ENCODE measurements around the gene TAGLN2.

TAGLN2 gene

GRCh38 chr1:159879136-159879535, 46.2 kb downstream of the TAGLN2 start:
- H3K4me3 ChIP-seq (ENCODE audit: low read length in 2 of 2) = no peak overlapping the region
- H3K27me3 ChIP-seq (ENCODE audit: control insufficient read depth in 2 of 2, insufficient read depth in 2 of 2, low read length in 2 of 2) = no peaks in the 10 kb centered on the region
- no peak overlapping the region for H3K9ac ChIP-seq (ENCODE audit: low read depth in 1 of 2, low read length in 2 of 2)
- no peaks in the 10 kb centered on the region for H3K36me3 ChIP-seq (ENCODE audit: control insufficient read depth in 2 of 2, insufficient read depth in 2 of 2, low read length in 2 of 2)
- H3K9me3 ChIP-seq (ENCODE audit: control insufficient read depth in 2 of 2, low read length in 2 of 2) = no peaks in the 10 kb centered on the region
- H3K4me1 ChIP-seq (ENCODE audit: control insufficient read depth in 2 of 2, insufficient read depth in 2 of 2, low read length in 2 of 2) = peaks cover 13 to 20% of the 10 kb centered on the region in 2 donors
- H3K27ac ChIP-seq (ENCODE audit: low read depth in 2 of 2, low read length in 2 of 2) = no peak overlapping the region

GRCh38 chr1:159877695-159878444, 47.4 kb downstream of the TAGLN2 start:
- Histone ChIP-seq H3K36me3 (ENCODE audit: control insufficient read depth in 2 of 2, insufficient read depth in 2 of 2, low read length in 2 of 2) (no peaks in the 10 kb centered on the region), H3K4me1 (ENCODE audit: control insufficient read depth in 2 of 2, insufficient read depth in 2 of 2, low read length in 2 of 2) (peaks cover 13 to 14% of the 10 kb centered on the region in 2 donors), H3K27me3 (ENCODE audit: control insufficient read depth in 2 of 2, insufficient read depth in 2 of 2, low read length in 2 of 2) (no peaks in the 10 kb centered on the region), H3K9me3 (ENCODE audit: control insufficient read depth in 2 of 2, low read length in 2 of 2) (no peaks in the 10 kb centered on the region), H3K9ac (ENCODE audit: low read depth in 1 of 2, low read length in 2 of 2) (no peak overlapping the region), H3K27ac (ENCODE audit: low read depth in 2 of 2, low read length in 2 of 2) (no peak overlapping the region), H3K4me3 (ENCODE audit: low read length in 2 of 2) (no peak overlapping the region)

- Histone ChIP-seq H3K4me3 (ENCODE audit: low read length in 2 of 2) (no peak overlapping the region), H3K27me3 (ENCODE audit: control insufficient read depth in 2 of 2, insufficient read depth in 2 of 2, low read length in 2 of 2) (no peaks in the 10 kb centered on the region), H3K36me3 (ENCODE audit: control insufficient read depth in 2 of 2, insufficient read depth in 2 of 2, low read length in 2 of 2) (no peaks in the 10 kb centered on the region), H3K9ac (ENCODE audit: low read depth in 1 of 2, low read length in 2 of 2) (no peak overlapping the region), H3K27ac (ENCODE audit: low read depth in 2 of 2, low read length in 2 of 2) (no peak overlapping the region), H3K4me1 (ENCODE audit: control insufficient read depth in 2 of 2, insufficient read depth in 2 of 2, low read length in 2 of 2) (peaks cover 0 to 1% of the 10 kb centered on the region in 2 donors), H3K9me3 (ENCODE audit: control insufficient read depth in 2 of 2, low read length in 2 of 2) (no peaks in the 10 kb centered on the region)
Measured at GRCh38 chr1:159873530-159874143, 51.7 kb downstream of the TAGLN2 start.

- Histone ChIP-seq H3K27me3 (ENCODE audit: control insufficient read depth in 2 of 2, insufficient read depth in 2 of 2, low read length in 2 of 2) (no peaks in the 10 kb centered on the region), H3K9me3 (ENCODE audit: control insufficient read depth in 2 of 2, low read length in 2 of 2) (no peaks in the 10 kb centered on the region), H3K36me3 (ENCODE audit: control insufficient read depth in 2 of 2, insufficient read depth in 2 of 2, low read length in 2 of 2) (no peaks in the 10 kb centered on the region), H3K27ac (ENCODE audit: low read depth in 2 of 2, low read length in 2 of 2) (no peak overlapping the region), H3K4me3 (ENCODE audit: low read length in 2 of 2) (no peak overlapping the region), H3K9ac (ENCODE audit: low read depth in 1 of 2, low read length in 2 of 2) (no peak overlapping the region), H3K4me1 (ENCODE audit: control insufficient read depth in 2 of 2, insufficient read depth in 2 of 2, low read length in 2 of 2) (peaks cover 7 to 9% of the 10 kb centered on the region in 2 donors)
Measured at GRCh38 chr1:159872891-159873290, 52.4 kb downstream of the TAGLN2 start.

- H3K27me3 ChIP-seq (ENCODE audit: control insufficient read depth in 2 of 2, insufficient read depth in 2 of 2, low read length in 2 of 2) = no peaks in the 10 kb centered on the region
- no peak overlapping the region for H3K4me3 ChIP-seq (ENCODE audit: low read length in 2 of 2)
- no peaks in the 10 kb centered on the region for H3K36me3 ChIP-seq (ENCODE audit: control insufficient read depth in 2 of 2, insufficient read depth in 2 of 2, low read length in 2 of 2)
- H3K4me1 ChIP-seq (ENCODE audit: control insufficient read depth in 2 of 2, insufficient read depth in 2 of 2, low read length in 2 of 2) = peaks cover 19 to 20% of the 10 kb centered on the region in 2 donors
- H3K27ac ChIP-seq (ENCODE audit: low read depth in 2 of 2, low read length in 2 of 2) = no peak overlapping the region
- H3K9ac ChIP-seq (ENCODE audit: low read depth in 1 of 2, low read length in 2 of 2) = no peak overlapping the region
- H3K9me3 ChIP-seq (ENCODE audit: control insufficient read depth in 2 of 2, low read length in 2 of 2) = no peaks in the 10 kb centered on the region
Measured at GRCh38 chr1:159870704-159871103, 54.6 kb downstream of the TAGLN2 start.

- Histone ChIP-seq H3K4me1 (ENCODE audit: control insufficient read depth in 2 of 2, insufficient read depth in 2 of 2, low read length in 2 of 2) (peaks cover 19 to 20% of the 10 kb centered on the region in 2 donors), H3K27me3 (ENCODE audit: control insufficient read depth in 2 of 2, insufficient read depth in 2 of 2, low read length in 2 of 2) (no peaks in the 10 kb centered on the region), H3K9me3 (ENCODE audit: control insufficient read depth in 2 of 2, low read length in 2 of 2) (no peaks in the 10 kb centered on the region), H3K9ac (ENCODE audit: low read depth in 1 of 2, low read length in 2 of 2) (no peak overlapping the region), H3K36me3 (ENCODE audit: control insufficient read depth in 2 of 2, insufficient read depth in 2 of 2, low read length in 2 of 2) (no peaks in the 10 kb centered on the region), H3K4me3 (ENCODE audit: low read length in 2 of 2) (no peak overlapping the region), H3K27ac (ENCODE audit: low read depth in 2 of 2, low read length in 2 of 2) (no peak overlapping the region)
Measured at GRCh38 chr1:159869607-159870006, 55.7 kb downstream of the TAGLN2 start.

GRCh38 chr1:159869173-159869572, 56.1 kb downstream of the TAGLN2 start:
- H3K9ac ChIP-seq (ENCODE audit: low read depth in 1 of 2, low read length in 2 of 2) = no peak overlapping the region
- no peaks in the 10 kb centered on the region for H3K27me3 ChIP-seq (ENCODE audit: control insufficient read depth in 2 of 2, insufficient read depth in 2 of 2, low read length in 2 of 2)
- H3K36me3 ChIP-seq (ENCODE audit: control insufficient read depth in 2 of 2, insufficient read depth in 2 of 2, low read length in 2 of 2) = no peaks in the 10 kb centered on the region
- peaks cover 19 to 20% of the 10 kb centered on the region in 2 donors for H3K4me1 ChIP-seq (ENCODE audit: control insufficient read depth in 2 of 2, insufficient read depth in 2 of 2, low read length in 2 of 2)
- H3K4me3 ChIP-seq (ENCODE audit: low read length in 2 of 2) = no peak overlapping the region
- no peaks in the 10 kb centered on the region for H3K9me3 ChIP-seq (ENCODE audit: control insufficient read depth in 2 of 2, low read length in 2 of 2)
- H3K27ac ChIP-seq (ENCODE audit: low read depth in 2 of 2, low read length in 2 of 2) = peak overlapping the region in 1 of 2 donors; percentile 84

GRCh38 chr1:159868766-159869165, 56.5 kb downstream of the TAGLN2 start:
- H3K4me1 ChIP-seq (ENCODE audit: control insufficient read depth in 2 of 2, insufficient read depth in 2 of 2, low read length in 2 of 2) = peaks cover 19 to 20% of the 10 kb centered on the region in 2 donors
- H3K4me3 ChIP-seq (ENCODE audit: low read length in 2 of 2) = no peak overlapping the region
- H3K27ac ChIP-seq (ENCODE audit: low read depth in 2 of 2, low read length in 2 of 2) = peak overlapping the region; percentile 82 to 84
- H3K36me3 ChIP-seq (ENCODE audit: control insufficient read depth in 2 of 2, insufficient read depth in 2 of 2, low read length in 2 of 2) = no peaks in the 10 kb centered on the region
- no peak overlapping the region for H3K9ac ChIP-seq (ENCODE audit: low read depth in 1 of 2, low read length in 2 of 2)
- no peaks in the 10 kb centered on the region for H3K9me3 ChIP-seq (ENCODE audit: control insufficient read depth in 2 of 2, low read length in 2 of 2)
- no peaks in the 10 kb centered on the region for H3K27me3 ChIP-seq (ENCODE audit: control insufficient read depth in 2 of 2, insufficient read depth in 2 of 2, low read length in 2 of 2)

Data from mucosa of rectum (tissue), 2 donors.